AG04450 (cell line): ENCODE measurements around the gene KCNQ2. TPM values are rescaled to one million over a fixed set of nuclear protein-coding genes. Genes with fewer than 3 reads are reported as not detected.

Experiments used
- CTCF ChIA-PET: fragments of 300-600, 350-600 bp; formaldehyde crosslinking; extraction: SDS; loops from one replicate; lab custom pipeline; 2022; ENCODE audit warnings: antibody characterized with exemption, inconsistent platforms; lab: Charles Lee
- POLR2A ChIA-PET: fragments of 350-600 bp; formaldehyde crosslinking; extraction: SDS; loops from one replicate; lab custom pipeline; 2021; ENCODE audit warnings: antibody characterized with exemption, inconsistent platforms; lab: Yijun Ruan, JAX
- DNase-seq: peaks from one replicate; pipeline ENCODE4 v3.0.0-alpha.2; 2011; ENCODE audit warnings: low read depth, low spot score
- H3K27ac ChIP-seq: one replicate; pipeline ENCODE4 v1.5.1; 2012; ENCODE audit warnings: low read depth, low read length, control low read depth
- H3K27me3 ChIP-seq: one replicate; pipeline ENCODE4 v1.6.0; 2012; ENCODE audit warnings: low read length; ENCODE audit not compliant: control insufficient read depth, insufficient read depth
- H3K4me3 ChIP-seq: 2 replicates; pipeline ENCODE4 v1.5.1; 2011; ENCODE audit warnings: mild to moderate bottlenecking, low read depth, low read length, control low read depth
- H3K9me3 ChIP-seq: 2 replicates; pipeline ENCODE4 v1.5.1; 2012; ENCODE audit warnings: low read length; ENCODE audit not compliant: control insufficient read depth, insufficient read depth
- polyA plus RNA-seq: library from polyadenylated mRNA; depleted of rRNA; stranded (reverse); fragments of >200 nt; gene quantifications from 2 replicates; pipeline ENCODE4 v1.2.3, GENCODE V29; 2011
- TF ChIP-seq, protein P1 (sequence below): IDR thresholded peaks from 2 replicates; pipeline ENCODE4 v1.5.1; 2011; ENCODE audit warnings: low read depth, low read length, control low read depth, inconsistent platforms

KCNQ2 gene
- polyA plus RNA-seq, 1 experiment = not detected

DNA sequence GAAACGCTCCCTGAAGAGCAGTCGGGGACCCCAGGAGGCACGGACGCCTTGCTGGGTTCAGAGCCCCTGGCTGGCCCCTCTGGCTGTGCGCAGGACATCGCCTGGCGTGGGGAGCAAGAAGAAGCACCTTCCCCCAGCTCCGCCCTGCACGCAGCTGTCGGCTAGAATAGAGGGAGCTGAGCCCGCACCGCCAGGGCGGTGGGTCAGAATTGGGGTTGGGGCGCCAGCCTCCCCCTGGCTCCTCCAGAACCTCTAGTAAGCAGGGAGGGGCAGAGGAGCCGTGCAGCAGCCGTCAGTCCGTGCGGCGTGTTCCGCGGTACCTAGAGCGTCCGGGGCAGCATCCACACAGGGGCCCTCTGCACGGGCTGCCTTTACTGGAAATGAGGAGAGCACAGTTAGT, 53.2 kb downstream of the KCNQ2 start:
- TF ChIP-seq, protein P1, sequence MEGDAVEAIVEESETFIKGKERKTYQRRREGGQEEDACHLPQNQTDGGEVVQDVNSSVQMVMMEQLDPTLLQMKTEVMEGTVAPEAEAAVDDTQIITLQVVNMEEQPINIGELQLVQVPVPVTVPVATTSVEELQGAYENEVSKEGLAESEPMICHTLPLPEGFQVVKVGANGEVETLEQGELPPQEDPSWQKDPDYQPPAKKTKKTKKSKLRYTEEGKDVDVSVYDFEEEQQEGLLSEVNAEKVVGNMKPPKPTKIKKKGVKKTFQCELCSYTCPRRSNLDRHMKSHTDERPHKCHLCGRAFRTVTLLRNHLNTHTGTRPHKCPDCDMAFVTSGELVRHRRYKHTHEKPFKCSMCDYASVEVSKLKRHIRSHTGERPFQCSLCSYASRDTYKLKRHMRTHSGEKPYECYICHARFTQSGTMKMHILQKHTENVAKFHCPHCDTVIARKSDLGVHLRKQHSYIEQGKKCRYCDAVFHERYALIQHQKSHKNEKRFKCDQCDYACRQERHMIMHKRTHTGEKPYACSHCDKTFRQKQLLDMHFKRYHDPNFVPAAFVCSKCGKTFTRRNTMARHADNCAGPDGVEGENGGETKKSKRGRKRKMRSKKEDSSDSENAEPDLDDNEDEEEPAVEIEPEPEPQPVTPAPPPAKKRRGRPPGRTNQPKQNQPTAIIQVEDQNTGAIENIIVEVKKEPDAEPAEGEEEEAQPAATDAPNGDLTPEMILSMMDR = no peak
- Histone ChIP-seq H3K27ac (no peak overlapping the region), H3K9me3 (no peaks in the 10 kb centered on the region; the same call in 1 of the 2 replicates), H3K4me3 (no peak overlapping the region), H3K27me3 (peaks cover 9% of the 10 kb centered on the region)
- POLR2A ChIA-PET = no interaction called here
- no peak for DNase-seq
- CTCF ChIA-PET = no interaction called here

DNA sequence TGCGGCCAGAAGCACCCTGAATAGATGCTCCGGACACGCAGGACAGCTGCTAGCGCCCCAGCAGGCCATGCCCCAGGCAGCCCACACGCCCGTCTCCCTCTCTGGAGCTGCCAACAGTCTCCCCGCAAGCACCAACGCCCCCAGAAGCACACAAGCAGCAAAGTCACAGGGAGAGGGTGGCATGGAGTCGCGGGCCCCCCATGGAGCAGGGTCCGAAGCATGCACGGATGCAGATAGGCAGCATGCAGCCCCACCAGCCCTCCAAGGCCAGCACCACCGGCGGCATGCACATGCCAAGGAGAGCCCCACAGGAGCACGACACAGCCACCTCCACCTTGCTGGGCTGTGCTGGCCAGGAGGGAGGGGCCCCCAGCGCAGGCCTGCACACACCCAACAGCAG, 53.8 kb downstream of the KCNQ2 start:
- TF ChIP-seq, protein P1 = no peak
- H3K9me3 ChIP-seq = no peaks in the 10 kb centered on the region; the same call in 1 of the 2 replicates
- no peak overlapping the region for H3K27ac ChIP-seq
- POLR2A ChIA-PET = no interaction called here
- CTCF ChIA-PET = no interaction called here
- DNase-seq = no peak
- peaks cover 13% of the 10 kb centered on the region for H3K27me3 ChIP-seq
- H3K4me3 ChIP-seq = no peak overlapping the region

DNA sequence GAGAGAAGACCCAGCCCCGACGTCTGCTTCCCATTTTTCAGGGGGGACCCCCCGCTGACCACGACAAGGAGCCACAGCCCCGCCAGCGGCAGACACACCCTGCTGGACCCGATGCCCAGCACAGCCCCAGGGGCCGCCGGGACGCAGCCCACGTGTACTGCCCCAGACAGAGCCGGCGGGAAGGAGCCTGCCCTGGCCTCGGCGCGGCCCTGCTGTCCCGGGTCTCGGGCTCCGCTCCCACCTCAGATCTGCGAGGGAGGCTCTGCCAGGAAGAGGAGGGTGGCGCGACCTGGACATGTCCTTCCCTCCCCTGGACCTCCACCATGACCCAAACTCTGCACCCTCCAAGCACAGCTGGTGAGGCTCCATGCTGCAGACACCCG, 54.7 kb downstream of the KCNQ2 start:
- TF ChIP-seq, protein P1 = no peak
- Histone ChIP-seq H3K27ac (no peak overlapping the region), H3K4me3 (no peak overlapping the region), H3K27me3 (peaks cover 16% of the 10 kb centered on the region), H3K9me3 (no peaks in the 10 kb centered on the region; the same call in 1 of the 2 replicates)
- no peak for DNase-seq
- ChIA-PET POLR2A (no interaction called here), CTCF (no interaction called here)

DNA sequence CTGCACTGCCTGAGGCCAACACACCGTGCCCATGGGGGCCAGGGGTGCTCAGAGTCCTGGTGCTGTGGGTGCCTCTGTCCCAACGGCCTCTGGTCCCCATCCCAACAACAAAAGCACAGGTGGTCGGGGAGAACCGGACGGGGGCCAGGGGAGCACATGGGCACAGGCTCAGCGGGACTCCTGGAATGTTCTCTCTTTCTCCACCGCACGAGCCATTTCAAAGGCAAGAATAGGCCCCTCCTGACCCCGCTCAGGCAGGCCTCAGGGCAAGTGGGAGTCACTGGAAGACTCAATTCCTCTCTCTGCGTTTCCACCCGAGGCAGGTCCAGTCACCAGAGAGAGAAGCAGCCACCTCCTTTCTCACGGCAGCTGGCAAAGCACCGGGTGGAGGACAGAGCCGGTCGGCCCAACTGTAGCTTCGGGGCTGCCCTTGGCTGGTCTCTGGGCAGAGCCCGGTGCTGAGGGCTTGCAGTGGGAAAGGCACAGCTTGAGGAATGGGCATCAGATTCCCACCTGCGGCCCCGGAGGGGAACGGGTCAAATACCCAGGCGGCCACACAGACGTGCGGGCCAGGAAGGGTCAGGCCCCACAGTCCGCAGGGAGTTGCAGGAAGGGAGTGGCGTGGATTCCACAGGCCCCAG, 55.2 kb downstream of the KCNQ2 start:
- ChIA-PET CTCF (no interaction called here), POLR2A (no interaction called here)
- H3K27me3 ChIP-seq = peaks cover 18% of the 10 kb centered on the region
- H3K4me3 ChIP-seq = no peak overlapping the region
- H3K9me3 ChIP-seq = no peaks in the 10 kb centered on the region; the same call in 1 of the 2 replicates
- H3K27ac ChIP-seq = no peak overlapping the region
- TF ChIP-seq, protein P1 = no peak
- DNase-seq = no peak

DNA sequence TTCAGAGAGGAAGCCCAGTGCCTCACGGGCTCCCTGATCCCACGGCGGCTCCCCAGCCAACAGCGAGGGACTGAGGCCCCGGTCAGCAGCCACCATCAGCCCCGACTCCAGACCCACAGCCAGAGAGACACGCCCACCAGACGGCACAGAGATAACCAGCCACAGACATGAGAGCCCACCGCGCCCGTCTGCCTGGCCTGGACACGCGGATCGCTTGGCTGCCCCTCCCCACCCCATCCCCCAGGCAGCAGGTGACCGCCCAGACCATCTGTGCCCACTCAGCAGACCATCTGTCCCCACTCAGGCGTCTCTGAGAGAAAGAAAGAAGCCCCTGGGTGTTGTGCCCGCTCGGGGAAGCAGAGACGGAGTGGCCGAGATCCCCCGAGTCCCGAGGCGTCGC, 55.8 kb downstream of the KCNQ2 start:
- H3K4me3 ChIP-seq = no peak overlapping the region
- TF ChIP-seq, protein P1 = no peak
- no peak for DNase-seq
- CTCF ChIA-PET = no interaction called here
- H3K27ac ChIP-seq = no peak overlapping the region
- H3K27me3 ChIP-seq = peaks cover 18% of the 10 kb centered on the region
- POLR2A ChIA-PET = no interaction called here
- H3K9me3 ChIP-seq = no peaks in the 10 kb centered on the region; the same call in 1 of the 2 replicates
